Fibroblast of skin of scalp (primary cell): ENCODE data around the gene HTR3B.
A peak's percentile ranks its signal among the peaks of the same experiment; 100 is the strongest.

Experiments used
- DNase-seq: peaks from one replicate; pipeline ENCODE4 v3.0.0-alpha.2; 2013

The HTR3B gene

DNA sequence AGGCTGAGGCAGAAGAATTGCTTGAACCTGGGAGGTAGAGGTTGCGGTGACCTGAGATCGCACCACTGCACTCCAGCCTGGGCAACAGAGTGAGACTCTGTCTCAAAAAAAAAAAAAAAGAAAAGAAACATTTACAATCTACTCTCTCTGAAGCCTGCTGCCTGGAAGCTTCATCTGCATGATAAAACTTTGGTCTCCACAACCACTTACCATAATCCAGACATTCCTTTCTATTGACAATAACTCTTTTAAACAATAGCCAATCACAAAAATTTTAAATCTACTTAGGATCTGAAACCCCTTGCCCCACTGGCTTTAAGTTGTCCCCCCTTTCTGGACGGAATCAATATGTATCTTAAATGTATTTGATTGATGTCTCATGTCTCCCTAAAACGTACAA lies 45.3 kb downstream of the HTR3B start:
- DNase-seq: no peak

DNA sequence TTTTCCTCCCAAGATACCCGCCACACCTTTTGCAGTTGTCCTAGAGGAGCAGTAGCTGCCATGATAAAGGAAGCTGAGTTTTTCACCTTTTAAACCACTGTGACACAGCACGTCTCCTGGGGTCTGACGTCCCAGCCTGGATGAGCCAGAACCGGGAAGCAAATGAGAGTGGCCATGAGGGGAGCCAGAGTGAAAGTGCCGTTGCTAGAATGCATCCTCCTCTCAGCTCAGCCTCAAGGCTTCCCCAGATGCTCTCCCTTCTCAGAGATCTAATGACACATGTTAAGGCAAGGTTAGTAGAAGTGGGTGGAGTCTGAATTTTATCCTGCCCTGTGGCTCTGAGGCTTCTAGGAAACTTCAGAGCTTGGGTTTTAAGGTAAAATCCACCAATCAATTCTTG lies 46.9 kb downstream of the HTR3B start:
- DNase-seq: no peak

DNA sequence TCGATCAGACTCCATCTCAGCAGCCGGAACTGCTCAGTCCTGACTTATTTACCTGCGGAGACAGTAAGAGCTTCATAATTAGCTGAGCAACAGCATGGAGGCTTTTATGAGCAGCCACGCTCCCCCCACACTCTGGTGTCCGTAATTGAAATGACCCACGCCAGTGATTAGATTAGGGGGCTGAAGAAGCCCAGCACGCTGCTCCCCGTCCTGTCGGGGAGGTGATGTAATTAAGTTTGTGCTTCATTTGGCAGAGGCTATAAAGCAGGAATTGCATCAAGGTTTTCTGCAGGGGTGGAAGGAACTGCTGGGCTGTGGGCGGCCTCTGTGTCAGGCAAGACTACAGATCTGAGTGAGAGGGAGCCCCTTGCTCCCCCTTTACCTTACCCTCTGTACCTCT lies 47.5 kb downstream of the HTR3B start:
- no peak for DNase-seq

DNA sequence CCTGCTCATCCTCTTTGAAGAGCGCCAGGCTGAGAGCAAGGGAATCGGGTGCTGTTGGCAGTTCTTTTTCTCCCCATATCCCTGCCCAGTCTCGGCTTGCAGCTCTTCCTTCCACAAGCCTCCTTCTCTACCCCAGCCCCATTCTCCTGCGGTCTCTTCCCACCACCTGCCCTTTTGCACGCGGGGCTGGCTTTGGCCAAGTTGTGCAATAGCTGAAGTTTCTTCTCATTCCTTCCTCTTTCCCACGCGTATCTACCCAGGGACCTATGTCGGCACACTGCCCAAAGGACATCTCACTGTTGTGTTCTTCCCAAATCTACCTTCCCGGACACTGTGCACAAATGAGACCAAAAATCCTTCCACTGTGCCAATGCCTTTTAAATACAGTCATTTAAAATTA lies 48.0 kb downstream of the HTR3B start:
- no peak for DNase-seq

- no peak for DNase-seq
Measured at GRCh38 chr11:113954235-113954634, 49.6 kb downstream of the HTR3B start.

DNA sequence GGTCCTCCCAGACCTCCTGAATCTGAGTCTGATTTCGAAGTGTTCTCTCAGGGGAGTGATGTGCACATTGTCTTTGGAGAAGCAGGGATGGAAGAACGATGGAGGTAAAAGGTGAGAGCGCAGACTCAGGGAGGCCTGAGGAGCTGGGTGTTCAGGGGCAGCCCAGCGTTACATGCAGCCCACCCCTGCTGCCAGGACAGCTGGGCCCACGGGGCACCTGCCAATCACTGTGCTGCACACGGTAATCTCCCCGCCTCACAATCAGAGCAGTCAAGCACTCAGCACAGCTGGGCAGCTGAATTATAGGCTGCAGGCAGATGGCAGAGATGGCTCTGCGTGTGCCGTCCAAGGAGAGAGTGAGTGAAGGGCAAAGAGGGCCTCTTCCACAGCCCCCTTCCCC lies 52.4 kb downstream of the HTR3B start:
- no peak for DNase-seq

- DNase-seq: no peak
Measured at GRCh38 chr11:113960702-113961330, 56.2 kb downstream of the HTR3B start.

- DNase-seq: no peak
Measured at GRCh38 chr11:113967361-113967760, 62.8 kb downstream of the HTR3B start.

- no peak for DNase-seq
Measured at GRCh38 chr11:113971506-113972195, 67.1 kb downstream of the HTR3B start.

GRCh38 chr11:113974741-113975470 lies 70.3 kb downstream of the HTR3B start, which contains the start of gene HTR3A:
TSS of gene HTR3A (plus strand) at chr11:113975108. CDS start at chr11:113975326, 218 bp downstream.
- DNase-seq: peak; percentile 24

GRCh38 chr11:113977071-113977490 lies 72.5 kb downstream of the HTR3B start:
- no peak for DNase-seq

DNA sequence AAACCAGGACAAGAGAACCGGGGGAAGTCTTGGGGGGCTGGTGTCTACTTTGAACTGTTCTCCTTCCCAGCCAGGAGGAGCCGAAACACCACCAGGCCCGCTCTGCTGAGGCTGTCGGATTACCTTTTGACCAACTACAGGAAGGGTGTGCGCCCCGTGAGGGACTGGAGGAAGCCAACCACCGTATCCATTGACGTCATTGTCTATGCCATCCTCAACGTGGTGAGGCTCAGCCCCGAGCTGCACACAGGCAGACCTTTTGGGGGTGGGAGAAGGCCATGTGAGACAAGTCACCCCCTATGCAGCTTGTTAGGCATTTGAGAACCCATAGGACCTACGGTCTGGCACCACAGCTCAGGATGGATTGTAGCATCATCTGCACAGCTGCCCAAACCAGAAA lies 73.1 kb downstream of the HTR3B start:
- no peak for DNase-seq

DNA sequence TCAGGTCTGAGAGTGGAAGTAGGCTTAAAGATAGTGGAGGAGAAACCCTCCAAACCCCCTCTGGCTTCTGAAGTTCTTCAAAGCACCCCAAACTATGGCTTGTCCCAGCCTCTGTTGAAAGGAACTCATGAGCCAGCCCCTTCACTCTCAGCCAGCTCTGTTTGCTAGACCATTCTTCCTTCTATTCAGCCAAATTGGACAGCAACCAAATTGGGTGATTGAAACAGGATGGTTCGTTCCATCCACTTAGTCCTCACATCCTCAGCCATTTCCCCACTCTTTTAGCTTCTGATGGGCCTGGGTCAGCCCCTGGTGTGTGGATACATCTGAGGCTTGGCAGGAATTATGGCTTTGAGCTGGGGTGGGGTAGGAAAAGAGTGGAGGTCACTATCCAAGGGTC lies 74.8 kb downstream of the HTR3B start:
- DNase-seq: no peak

DNA sequence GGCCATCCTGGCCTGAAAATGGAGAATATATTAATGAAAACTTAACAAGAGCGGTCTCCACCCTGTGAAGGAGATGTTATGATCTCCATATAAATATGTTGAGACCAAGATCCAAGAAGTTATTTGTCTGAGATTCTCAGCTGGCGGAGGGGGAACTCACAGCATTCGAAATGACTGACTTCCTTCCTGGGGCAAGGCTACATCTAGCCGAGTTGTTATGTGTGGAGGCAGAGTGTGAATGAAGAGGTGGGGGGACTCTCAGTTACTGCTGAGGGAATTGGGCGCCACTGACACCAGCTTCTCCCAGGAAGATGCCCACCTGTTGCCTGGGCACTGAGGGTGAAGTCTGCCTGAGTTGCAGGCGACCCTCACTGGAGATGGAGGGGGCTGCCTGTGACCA lies 76.2 kb downstream of the HTR3B start:
- DNase-seq: no peak

- no peak for DNase-seq
Measured at GRCh38 chr11:113982306-113982705, 77.7 kb downstream of the HTR3B start.

DNA sequence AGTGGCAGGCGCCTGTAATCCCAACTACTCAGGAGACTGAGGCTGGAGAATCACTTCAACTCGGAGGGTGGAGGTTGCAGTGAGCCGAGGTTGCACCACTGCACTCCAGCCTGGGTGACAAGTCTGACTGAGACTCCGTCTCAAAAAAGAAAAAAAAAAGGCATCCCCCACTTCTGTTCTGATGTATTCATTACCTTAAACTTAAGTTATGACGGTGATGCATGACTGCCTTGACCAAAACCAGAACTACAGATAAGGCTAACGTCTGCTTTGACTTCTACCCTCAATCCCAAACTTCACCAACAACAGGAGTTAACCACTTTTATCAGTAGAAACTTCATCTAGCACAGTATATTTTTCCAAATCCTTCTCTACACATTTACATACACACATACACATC lies 80.2 kb downstream of the HTR3B start:
- no peak for DNase-seq

GRCh38 chr11:113985906-113986305 lies 81.3 kb downstream of the HTR3B start:
- DNase-seq: no peak

DNA sequence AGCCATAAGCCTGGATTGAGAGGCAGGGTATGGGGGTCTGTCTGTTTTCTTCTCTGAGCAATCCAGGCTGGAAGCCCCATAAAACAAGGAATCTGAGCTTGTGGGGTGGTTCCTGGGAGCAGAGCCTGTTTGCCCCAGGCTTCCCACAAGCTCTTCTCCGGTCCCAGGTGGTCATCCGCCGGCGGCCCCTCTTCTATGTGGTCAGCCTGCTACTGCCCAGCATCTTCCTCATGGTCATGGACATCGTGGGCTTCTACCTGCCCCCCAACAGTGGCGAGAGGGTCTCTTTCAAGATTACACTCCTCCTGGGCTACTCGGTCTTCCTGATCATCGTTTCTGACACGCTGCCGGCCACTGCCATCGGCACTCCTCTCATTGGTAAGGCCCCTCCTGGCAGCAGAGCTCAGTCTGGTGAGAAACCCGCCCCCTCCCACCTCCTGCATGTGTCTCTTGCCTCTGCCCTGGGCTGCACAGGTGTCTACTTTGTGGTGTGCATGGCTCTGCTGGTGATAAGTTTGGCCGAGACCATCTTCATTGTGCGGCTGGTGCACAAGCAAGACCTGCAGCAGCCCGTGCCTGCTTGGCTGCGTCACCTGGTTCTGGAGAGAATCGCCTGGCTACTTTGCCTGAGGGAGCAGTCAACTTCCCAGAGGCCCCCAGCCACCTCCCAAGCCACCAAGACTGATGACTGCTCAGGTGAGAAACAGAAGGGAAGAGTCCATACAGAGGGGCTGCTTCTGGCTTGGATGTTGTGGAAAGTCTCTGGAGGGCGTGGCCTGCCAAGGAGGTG lies 82.0 kb downstream of the HTR3B start:
- no peak for DNase-seq

GRCh38 chr11:113989381-113989780 lies 84.8 kb downstream of the HTR3B start:
- DNase-seq: no peak

DNA sequence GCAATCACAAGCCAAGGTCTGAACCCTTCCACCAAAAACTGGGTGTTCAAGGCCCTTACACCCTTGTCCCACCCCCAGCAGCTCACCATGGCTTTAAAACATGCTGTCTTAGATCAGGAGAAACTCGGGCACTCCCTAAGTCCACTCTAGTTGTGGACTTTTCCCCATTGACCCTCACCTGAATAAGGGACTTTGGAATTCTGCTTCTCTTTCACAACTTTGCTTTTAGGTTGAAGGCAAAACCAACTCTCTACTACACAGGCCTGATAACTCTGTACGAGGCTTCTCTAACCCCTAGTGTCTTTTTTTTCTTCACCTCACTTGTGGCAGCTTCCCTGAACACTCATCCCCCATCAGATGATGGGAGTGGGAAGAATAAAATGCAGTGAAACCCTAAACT lies 85.3 kb downstream of the HTR3B start:
- no peak for DNase-seq

DNA sequence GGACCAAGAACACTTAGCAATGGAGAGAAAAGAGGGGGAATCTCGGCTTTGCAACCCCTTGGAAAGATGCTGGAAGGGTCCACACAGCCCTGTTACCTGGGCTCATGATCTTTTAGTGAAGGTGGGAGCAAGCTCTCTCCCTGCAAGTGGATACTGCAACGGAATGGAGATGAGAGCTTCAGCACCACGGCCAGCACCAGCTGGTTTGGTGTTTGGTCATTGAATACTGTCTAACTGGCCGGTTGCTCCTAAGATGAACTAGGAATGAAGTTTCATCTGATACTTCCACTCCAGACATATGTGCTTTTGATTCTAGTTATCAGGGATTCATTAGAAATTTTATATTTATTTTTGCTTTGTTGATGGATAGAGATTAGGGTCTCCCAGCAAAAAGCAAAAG lies 86.6 kb downstream of the HTR3B start:
- peak; percentile 19 for DNase-seq

DNA sequence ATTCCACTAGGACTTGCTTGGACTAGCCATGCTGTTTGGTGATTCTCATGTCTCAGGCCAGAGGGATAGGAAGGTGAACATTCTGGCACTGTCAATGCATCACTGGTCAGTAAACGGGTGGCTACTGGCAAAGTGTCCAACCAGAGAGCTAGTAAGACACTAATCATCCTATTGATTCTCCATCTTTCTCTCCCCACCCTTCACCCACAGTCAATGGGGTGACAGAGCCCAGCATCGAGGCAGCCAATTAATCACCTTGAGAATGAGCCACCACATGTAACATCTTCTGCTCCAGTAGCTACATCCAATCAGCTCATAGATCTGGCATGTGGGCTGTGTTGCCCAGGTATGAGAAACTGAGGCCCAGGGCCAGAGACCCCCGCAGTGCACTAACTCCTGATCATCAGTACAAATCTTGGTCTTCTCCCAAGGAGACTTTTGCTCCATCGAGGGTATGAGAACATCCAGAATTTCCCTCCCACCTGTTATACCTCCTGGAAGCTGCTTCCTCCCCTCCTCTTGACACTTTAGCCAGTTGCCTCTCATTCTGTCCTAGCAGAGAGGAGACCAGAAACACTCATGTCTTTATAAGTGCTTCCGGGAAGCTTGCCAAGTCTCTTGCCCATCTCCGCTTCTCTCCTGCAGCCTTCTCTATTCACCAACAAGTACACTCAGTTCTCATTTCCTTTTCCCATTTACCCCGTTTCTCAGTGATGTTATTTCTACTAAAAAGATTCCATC lies 87.3 kb downstream of the HTR3B start:
- DNase-seq: no peak
